NAMALWA (cell line): ENCODE results near the gene GPR84.

Experiments
- DNase-seq: peaks from one replicate; pipeline ENCODE4 v3.0.0-alpha.2; 2015; ENCODE audit warnings: low spot score

The GPR84 gene

DNA sequence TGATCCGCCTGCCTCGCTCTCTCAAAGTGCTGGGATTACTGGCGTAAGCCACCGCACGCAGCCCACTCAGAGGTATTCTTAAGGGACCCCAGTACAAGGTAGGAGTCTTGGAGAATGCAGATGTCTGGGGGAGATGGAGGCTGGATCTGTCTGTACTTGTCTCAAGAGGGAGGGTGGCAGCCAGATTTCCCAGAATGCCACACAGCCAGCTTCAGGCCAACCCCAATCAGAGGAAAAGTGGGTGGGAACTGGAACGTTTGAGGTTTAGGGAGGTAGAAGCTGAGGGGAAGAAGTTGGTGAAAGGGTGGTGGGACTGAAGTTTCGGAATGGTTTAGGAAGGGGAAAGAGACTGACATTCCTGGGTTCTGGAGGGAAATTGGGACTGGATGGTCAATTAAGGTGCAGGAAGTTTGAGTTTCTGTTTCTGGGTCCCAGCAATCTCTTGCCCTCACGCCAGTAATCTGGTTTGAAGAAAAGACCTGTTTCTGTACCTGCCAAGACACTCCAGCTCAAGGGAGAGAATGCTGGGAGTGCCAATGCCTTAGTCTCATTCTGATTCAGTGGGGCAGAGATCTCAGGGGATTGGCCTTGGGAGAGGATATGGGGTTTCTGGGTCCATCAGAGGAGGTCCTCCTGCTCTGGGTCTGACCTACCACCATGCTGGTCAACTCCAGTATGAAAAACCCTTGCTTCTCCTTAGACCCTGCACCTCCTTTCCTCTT, 28.4 kb upstream of the GPR84 start:
- no peak for DNase-seq

DNA sequence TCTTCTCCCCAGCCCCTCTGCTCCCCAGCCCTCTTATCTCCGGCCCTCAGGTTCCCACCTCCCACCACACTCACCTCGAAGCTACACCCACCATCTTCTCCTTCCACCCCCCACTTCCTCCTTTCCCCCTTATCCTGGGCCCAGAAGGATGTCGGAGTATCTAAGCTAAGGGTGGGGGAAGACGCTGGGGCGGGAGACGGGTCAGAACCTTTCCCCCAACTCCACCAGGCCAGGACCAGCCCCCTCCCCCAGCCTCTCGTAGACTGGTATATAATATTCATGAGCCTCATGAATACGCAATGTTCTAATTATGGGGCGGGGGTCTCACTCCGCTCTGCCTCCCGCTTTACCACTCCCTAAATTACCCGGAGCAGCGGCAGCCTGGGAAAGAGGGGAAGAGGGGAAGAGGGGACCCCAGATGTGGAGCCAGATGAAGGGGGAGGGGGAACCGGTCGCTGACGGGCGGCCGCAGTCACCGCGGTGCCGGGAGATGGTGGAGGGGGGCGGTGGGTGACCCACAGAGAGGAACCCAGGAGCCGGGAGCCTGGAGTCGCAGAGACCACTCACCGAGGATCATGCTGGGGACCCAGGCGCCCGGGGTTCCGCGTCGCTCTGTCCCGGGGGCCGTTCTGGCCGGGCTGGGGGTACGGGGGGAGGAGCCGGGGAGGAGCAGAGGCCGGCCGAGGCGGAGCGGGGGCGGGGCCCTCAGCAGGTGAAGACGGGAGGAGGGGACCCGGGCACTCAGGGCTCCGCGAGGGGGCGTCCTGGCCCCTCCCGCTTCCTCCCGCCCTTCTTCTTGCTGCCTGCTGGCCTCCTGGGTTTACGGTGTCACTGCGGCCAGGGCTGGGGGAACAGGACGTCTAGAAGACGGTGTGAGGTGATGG, 26.6 kb upstream of the GPR84 start:
- peak; percentile 75 for DNase-seq

DNA sequence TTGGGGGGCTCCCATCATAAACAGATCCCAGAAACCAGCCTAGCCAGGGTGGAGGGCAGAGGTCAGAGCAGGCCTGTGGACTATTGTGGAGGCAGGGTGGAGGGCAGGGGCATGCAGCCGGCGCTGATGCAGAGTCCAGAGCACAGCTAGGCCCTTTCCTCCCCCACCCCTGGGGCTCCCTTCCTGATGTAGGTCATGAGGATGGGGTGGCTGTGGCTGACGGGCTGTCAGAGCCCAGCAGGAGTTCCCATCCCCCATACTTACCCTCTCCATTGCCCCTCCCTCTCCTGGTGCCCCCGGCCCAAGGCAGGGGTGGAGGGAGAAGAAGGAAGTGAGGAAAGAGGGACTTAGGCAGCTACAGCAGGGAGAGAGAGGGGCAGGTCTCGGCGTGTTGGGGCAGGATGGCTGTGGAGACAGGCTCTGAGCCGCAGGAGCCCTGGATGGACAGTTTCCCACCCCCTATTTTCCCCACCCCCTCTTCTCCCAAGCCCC, 25.9 kb upstream of the GPR84 start:
- DNase-seq = no peak

DNA sequence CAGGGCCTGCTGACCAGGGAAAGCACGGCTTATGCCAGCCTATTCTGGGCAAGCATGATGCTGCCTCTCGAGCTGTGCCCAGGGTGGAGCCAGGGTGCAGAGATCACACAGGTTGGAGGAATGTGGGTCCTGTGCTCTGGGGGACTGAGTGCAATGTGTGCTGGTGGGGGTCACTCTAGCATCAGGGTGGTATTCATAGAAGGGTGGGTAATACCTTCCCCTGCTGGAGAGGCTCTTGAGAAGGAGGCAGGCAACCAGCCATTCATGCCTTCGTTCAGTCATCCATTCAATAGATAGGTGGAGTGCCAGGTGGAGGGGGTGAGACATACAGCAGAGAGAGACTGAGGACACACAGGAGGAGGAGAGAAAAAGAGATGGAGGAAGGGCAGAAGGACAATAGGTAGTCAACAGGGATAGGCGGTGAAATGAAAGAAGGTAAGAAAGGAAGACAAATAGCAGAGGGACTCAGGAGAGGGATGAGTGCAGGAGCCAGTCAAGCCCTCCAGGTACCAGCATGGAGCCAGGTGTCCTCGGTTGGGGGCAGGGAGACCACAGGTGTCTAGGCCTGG, 25.4 kb upstream of the GPR84 start:
- no peak for DNase-seq

DNA sequence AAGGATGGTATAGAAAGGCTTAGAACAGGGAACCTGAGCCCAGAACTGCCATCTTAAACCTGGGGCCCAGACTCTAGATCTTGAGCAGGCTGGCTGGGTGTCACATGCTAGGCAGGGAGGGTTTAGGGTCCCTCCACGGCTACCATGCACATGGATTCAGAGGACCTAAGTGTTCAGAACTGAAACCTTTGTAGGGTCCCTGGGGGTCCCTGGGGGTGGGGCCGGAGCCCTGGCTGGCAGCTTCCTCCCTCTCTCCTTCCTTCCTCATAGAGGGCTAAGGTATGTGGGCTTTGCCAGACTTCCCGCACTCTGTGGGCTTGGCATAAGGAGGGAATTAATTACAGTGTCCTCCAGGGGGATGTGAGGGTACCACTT, 24.8 kb upstream of the GPR84 start:
- DNase-seq = no peak

DNA sequence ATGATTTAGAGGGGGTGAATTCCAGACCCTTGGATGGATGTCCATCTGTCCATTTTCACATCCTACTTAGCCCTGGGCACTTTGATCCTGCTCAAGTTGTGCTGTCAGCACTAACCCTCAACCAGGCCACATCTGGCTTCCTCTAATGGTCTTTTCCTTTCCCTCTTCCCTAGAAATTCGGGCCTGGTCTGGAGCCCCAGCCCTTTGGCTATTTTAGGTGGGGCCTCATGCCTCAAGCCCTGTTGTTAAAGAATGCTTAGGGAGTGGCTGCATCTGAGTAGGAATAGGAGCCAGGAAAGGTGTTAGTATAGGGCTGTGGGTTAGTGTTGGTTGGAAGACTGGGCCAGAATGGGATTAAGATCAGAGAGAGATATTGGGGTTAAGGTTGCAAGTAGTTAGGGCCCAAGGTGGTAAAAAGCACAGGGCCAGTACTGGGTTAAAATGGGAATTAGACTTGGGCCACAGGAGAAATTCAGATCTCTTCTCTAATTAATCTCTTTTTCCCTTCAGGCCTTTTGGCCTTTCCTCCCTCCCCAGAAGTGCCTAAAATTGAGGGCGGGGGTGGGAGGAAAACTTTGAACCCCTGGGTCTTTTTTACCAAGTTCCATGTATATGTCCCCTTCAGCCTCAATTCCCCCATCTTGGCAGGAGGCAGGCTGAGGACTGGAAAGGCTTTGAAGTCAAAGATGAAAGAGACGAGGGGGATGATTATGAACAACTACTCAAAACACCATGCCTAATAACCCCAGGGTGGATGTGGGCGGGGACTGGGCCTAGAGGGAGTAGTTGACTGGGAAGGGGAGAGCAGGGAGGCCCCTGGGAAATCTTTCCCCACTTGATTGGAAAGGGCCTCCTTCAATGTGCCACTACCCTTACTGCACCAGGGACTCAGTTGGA, 24.2 kb upstream of the GPR84 start:
- no peak for DNase-seq

DNA sequence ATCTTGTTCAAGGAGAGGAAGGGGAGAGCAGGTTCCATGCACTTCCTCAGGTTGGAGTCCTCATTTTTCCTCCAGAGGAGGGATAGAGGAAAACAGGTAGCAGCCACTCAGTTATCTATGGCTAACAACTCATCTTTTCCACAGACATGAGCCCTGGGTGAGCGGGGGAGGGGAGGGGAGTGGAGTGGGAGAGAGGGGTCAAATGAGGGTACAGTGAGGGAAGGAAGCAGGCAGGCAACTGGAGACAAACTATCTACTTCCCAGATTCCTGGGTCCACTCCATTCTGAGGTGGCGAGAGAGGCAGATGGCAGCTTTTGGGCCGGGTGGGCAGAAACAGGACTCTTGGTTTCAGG, 22.8 kb upstream of the GPR84 start:
- no peak for DNase-seq

DNA sequence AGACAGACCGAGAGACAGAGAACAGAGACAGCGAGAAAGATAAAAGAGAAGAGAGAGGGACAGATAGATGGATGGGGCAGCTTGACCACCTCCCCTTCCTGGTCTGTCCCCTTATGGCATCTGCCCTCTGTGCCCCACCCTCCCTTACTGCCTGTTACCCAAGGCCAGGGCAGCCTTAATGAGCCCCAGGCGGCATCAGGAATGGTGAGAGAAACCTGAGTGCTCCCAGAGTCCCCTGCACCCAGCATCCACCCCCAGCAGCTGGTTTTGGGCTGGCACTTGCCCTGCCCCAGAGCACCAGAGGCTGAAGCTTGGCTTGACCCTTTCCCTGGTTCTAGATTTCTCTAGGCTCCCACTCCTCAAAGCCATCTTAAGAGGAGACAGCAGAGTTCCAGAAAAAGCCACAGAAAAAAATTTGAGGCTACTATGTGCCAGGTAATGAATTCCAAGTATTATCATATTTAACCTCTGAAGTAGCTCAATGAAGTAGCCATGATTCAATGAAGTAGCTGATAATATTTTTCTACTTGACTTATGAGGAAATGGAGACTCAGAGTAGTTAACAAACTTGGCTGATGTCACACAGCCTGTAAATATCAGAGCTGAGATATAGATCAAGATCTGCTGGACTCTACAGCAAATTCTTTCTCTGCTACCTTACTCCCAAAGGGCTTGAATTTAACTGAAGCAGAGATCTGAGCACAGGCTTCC, 22.3 kb upstream of the GPR84 start:
- DNase-seq = no peak

DNA sequence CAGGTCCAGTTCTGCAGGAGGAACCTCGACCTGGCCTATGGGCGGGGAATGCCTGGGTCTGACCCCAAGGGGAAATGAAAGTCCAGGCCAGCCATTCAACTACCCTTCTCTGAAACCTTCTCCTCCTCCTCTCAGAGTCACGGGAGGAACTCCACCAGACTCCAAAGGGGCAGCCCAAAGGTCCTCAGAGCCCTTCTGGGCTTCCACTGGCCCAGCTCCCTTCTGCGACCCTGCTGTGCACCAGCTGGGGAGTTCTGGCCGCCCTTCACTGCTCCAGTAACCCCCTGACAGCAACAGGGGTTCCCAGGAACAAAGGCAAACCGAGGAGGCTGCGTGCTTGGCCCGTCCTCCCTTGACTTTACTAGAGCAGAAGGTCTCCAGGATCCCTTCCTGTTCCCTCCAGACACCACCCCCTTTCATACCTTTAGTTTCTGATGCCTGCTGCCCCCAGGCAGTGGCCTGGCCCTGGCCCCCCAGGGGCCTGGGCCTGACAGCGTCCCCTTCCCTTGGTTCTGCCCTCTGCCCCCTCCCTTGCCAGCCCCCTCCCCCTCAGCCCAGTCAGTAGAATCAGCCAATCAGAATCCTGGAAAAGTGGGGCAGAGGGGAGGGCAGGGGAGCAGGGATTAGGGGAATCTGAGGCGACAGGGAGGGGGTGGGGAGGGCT, 21.1 kb upstream of the GPR84 start:
- no peak for DNase-seq

DNA sequence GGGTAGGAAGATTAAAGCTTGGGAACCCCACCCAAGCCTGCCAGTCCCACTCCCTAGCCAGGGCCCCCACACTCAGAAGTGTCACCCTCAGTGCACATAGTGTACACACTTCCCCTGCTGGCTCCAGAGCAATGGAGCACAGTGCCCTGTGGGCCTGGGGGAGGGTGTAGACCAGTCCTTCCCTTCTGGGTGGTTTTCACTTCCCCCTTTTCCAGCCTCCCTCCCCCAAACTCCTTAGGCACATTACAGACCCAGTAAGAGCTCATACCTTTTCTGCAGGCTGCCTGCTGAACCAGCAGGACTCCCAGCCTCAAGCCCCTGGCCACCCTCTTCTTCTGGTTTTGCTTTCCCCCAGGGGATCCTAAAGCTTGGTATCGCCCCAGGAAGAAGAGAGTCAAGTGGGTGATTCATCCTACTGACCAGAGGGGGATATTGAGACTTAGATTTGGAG, 20.3 kb upstream of the GPR84 start, which contains the start of gene ZNF385A:
Gene ZNF385A (minus strand): TSS at position 143 of the 451 bp plus-strand sequence. CDS start 219 bp downstream, outside the sequence.
- peak; percentile 49 for DNase-seq

DNA sequence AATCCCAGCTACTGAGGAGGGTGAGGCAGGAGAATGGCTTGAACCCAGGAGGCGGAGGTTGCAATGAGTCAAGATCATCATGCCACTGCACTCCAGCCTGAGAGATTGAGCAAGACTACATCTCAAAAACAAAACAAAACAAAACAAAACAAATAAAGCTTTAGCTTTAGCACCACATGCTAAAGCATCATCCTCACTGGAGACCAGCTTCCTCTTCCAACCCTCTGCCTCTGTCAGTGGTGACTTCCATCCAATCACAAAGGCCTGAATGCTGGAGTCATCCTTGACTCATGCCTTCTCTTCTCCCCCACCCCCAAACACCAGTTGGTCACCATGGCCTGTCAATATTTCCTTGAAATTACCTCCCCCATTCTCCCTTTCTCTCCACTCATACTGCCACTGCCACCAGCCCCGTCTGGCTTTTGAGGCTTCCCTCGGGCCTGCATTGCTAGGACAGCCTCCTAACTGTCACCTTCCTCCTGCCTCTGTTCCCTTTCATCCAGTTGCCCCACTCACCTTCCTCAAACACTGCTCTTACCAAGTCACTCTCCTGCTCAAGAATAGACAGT, 18.8 kb upstream of the GPR84 start:
- DNase-seq = no peak

DNA sequence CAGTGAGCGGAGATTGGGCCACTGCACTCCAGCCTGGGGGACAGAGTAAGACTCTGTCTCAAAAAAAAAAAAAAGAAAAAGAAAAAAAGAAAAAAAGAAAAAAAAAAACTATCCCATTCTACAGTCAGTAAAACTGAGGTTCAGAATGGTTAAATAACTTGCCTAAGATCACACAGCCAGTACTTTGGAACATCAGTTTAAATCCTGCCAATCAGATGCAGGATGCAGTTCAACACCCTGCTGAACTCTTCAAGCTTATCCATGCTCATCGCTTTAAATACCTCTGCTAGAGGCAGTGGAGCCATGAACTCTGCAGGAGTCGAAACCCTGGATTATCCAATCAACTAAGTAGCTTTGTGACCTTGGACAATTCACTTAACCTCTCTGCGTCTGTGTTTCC, 16.9 kb upstream of the GPR84 start:
- DNase-seq = no peak

DNA sequence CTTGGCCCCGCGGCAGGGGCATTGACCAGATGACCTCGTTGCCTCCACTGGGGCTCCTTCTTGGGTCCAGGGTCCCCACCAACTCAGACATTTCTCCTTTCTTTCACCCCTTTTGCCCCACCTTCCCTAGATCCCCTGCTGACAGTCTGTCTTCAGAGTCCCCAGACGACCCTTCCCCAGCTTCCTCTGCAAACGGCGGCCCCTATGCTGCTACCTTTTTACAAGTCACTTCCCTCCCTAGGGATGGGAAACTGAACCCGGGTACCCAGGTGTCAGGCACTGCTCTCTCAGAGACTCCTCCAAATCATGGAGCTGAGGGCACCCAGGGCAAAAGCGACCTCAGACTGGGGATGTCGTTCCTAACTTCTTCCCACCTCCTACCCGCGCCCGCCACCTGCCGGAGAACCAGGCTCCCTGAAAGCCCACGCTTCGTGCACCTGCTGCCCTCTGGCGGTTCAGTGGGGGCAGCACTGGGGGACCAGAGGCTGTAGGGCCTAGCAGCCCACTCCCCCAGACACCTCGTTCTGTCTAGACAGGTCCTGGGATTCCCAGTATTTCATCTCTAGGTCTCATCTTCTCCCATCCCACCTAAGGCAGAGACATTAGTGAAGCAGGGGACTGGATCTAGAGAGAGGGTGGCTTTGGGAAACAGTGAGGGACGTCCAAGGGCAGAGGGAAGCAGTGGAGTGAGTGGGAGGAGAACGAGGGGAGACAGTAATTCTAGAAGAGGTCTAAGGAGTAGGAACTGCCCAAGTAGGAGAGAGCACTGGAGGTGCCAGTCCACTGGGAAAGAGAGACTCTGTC, 15.3 kb upstream of the GPR84 start:
- peak; percentile 92 for DNase-seq

DNA sequence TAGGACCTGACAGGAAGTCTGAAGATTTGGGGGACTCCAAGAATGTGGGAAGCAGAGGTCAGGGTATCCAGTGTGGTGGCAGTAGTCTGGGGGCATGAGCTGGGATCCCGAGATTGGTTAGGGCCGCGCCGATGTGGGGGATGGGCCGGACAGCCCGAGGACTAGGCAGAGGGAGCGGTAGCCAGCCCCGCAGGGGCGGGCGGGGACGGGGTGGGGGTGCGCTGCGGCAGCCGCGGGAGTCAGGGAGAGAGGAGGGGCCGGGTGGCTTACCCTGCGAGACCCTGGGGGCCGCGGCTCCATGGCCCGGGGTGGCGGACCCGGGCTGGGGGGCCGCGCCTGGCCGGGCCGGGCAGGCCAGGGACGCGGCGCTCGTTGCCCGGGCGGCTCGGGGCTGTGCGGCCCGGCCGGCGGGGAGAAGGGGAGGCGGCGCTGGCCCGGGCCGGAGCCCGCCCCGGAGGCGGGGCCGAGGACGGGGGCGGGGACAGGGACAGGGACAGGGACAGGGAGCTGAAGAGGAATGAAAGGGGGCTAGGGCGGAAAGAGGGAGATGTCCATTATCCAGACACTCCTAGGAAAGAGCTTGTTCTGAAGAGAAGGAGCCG, 14.6 kb upstream of the GPR84 start:
- DNase-seq = peak; percentile 38

DNA sequence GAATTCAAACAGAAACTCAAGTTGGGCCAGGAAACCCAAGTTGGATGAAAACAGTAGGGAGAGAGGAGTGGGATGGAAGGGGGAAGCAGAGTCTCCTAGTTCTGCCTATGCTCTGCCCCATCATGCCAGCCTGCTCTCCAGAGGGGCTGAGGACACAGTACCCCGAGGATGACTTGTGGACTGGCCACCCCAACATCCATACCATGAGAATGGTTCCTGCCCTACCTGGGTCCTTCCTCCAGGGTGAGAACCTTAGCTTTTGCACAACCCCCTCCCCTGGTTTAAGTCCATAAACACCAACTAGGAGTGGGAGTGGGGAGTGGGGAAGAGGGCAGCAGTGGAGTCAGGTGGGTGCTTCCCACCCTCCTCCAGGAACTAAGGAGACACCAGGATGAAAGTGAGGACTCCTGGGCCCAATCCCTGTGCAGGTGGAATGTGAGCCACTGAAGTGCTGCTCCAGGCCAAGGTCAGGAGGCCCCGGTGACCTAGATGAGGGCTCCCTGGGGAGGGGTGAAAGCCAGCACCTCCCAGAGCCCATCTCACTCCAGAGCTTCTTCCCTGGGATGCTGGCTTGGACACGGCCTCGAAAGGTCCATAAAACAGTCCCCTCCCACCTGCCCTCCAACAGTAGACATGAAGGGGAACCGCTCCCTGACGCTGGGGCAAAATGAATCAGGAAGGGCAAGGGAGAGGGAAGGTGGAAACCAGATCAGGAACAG, 13.7 kb upstream of the GPR84 start:
- DNase-seq = no peak

DNA sequence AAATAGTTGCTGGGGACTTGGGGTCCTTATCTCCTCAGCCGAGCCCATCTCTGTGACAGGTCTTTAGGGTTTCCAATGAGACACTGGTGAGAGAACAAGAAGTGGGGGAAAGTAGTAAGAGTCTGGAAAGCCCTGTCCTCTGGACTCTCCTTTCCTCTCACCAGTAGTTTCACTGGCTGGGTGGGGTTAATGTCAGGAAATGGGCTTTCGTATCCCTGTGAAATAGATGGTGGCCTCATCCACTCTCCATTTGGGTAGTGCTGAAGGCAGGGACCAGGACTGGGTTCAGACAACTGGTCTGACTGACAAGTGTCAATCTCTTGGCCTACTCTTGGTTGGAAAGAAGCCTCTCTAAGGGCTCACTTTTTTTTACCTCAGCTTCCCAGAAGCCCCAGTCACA, 12.7 kb upstream of the GPR84 start:
- DNase-seq = no peak

DNA sequence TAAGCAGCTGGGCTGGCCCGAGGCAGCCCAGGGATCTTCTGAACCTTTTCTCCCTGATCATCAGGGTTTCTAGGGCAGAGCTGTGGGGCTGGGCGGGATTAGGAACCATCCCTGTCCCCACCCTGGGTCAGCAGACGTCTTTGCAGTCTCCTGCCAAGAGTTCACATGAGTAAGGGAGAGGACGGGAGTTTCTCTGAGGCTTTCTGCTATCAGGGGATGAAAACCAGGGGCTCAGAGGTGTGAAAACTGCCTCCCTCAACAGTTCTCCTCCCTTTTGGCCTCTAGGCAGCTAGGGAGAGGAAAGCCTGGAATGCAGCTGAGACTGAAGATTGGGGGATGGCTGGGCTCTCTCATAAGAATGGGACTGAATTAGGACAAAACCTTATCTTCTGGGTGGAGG, 12.3 kb upstream of the GPR84 start:
- DNase-seq = no peak

DNA sequence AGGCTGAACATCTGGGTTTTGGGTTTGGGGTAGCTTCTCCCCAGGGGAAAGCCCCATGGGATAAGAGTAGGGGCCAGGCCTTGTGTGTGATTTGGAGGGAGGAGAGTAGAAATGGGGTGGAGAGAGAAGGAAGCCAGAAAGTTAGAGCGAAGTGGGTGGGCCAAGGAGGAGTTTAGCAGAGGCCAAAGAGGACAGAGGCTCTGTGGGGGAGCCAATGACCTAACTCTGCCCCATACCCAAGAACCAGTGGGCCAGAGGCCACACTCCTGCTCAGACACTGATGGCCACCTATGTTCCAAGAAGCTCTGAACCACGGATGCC, 10.9 kb upstream of the GPR84 start:
- no peak for DNase-seq
